Astrocyte (in vitro differentiated cells and primary cell): ENCODE data around the gene HECA. TPM values are rescaled to one million over a fixed set of nuclear protein-coding genes. Genes with fewer than 3 reads are reported as not detected.

ENCODE experiments used
- DNase-seq: peaks from one replicate; pipeline ENCODE4 v3.0.0-alpha.2; 2010; ENCODE audit warnings: low read depth
- FAIRE-seq: peaks from 2 replicates; lab custom pipeline; 2011; peaks lifted over from hg19 to GRCh38; lab: Jason Lieb, UNC
- H2AFZ ChIP-seq: 2 replicates; pipeline ENCODE4 v1.6.0; 2012; ENCODE audit warnings: low read depth, low read length, inconsistent platforms
- H3K27ac ChIP-seq: 2 replicates; pipeline ENCODE4 v1.5.1; 2011; ENCODE audit warnings: low read depth, low read length, inconsistent platforms
- H3K27me3 ChIP-seq: 2 replicates; pipeline ENCODE4 v1.6.0; 2011; ENCODE audit warnings: low read length, inconsistent platforms; ENCODE audit not compliant: insufficient read depth
- H3K36me3 ChIP-seq: 2 replicates; pipeline ENCODE4 v1.5.1; 2011; ENCODE audit warnings: low read length, inconsistent platforms; ENCODE audit not compliant: insufficient read depth
- H3K4me1 ChIP-seq: 2 replicates; pipeline ENCODE4 v1.5.1; 2011; ENCODE audit warnings: low read length, inconsistent platforms; ENCODE audit not compliant: insufficient read depth
- H3K4me2 ChIP-seq: 2 replicates; pipeline ENCODE4 v1.6.0; 2012; ENCODE audit warnings: low read length, inconsistent platforms
- H3K4me3 ChIP-seq: 2 replicates; pipeline ENCODE4 v1.5.1; 2011; ENCODE audit warnings: low read depth, mild to moderate bottlenecking, low read length, inconsistent platforms; ENCODE audit not compliant: insufficient read depth
- H3K79me2 ChIP-seq: 2 replicates; pipeline ENCODE4 v1.6.0; 2012; ENCODE audit warnings: mild to moderate bottlenecking, low read length, inconsistent platforms; ENCODE audit not compliant: insufficient read depth
- H3K9ac ChIP-seq: 2 replicates; pipeline ENCODE4 v1.6.0; 2012; ENCODE audit warnings: mild to moderate bottlenecking, low read length, inconsistent platforms
- H3K9me3 ChIP-seq: 2 replicates; pipeline ENCODE4 v1.5.1; 2012; ENCODE audit warnings: low read depth, mild to moderate bottlenecking, low read length, inconsistent platforms; ENCODE audit not compliant: insufficient read depth
- H4K20me1 ChIP-seq: 2 replicates; pipeline ENCODE4 v1.6.0; 2012; ENCODE audit warnings: low read length, inconsistent platforms; ENCODE audit not compliant: insufficient read depth
- H3K27ac Mint-ChIP-seq: one replicate; pipeline ENCODE4 v1.8.0; 2021; ENCODE audit warnings: mild to moderate bottlenecking, mixed read lengths; ENCODE audit not compliant: unreplicated experiment
- H3K27me3 Mint-ChIP-seq: one replicate; pipeline ENCODE4 v1.8.0; 2021; ENCODE audit warnings: low read depth, mixed read lengths; ENCODE audit not compliant: unreplicated experiment
- H3K36me3 Mint-ChIP-seq: one replicate; pipeline ENCODE4 v1.8.0; 2021; ENCODE audit warnings: low read depth, mixed read lengths; ENCODE audit not compliant: unreplicated experiment
- H3K4me1 Mint-ChIP-seq: one replicate; pipeline ENCODE4 v1.8.0; 2021; ENCODE audit warnings: low read depth, mixed read lengths; ENCODE audit not compliant: unreplicated experiment
- H3K4me3 Mint-ChIP-seq: one replicate; pipeline ENCODE4 v1.8.0; 2021; ENCODE audit warnings: mild to moderate bottlenecking, moderate library complexity, mixed read lengths; ENCODE audit not compliant: unreplicated experiment
- H3K9me3 Mint-ChIP-seq: one replicate; pipeline ENCODE4 v1.8.0; 2021; ENCODE audit warnings: mild to moderate bottlenecking, mixed read lengths; ENCODE audit not compliant: unreplicated experiment
- CTCF ChIP-seq: IDR thresholded peaks from 2 replicates; pipeline ENCODE4 v1.5.1; 2011; ENCODE audit warnings: low read depth, mild to moderate bottlenecking, inconsistent platforms, low read length, moderate library complexity; ENCODE audit not compliant: insufficient read depth
- EZH2 ChIP-seq: IDR thresholded peaks from 2 replicates; pipeline ENCODE4 v1.6.1; 2012; ENCODE audit warnings: mild to moderate bottlenecking, low read length, inconsistent platforms; ENCODE audit not compliant: insufficient read depth
- total RNA-seq: library from RNA; stranded (reverse); gene quantifications from 2 replicates; pipeline ENCODE4 v1.2.1, GENCODE V29; 2021

HECA gene
- total RNA-seq, 1 donor from 2014 or later = 11.1 TPM

- Mint-ChIP-seq H3K9me3 (peaks cover 2% of the 10 kb centered on the region), H3K4me1 (peaks cover 7% of the 10 kb centered on the region), H3K4me3 (no peak overlapping the region), H3K36me3 (peaks cover 14% of the 10 kb centered on the region), H3K27ac (no peak overlapping the region), H3K27me3 (no peaks in the 10 kb centered on the region)
- H3K36me3 ChIP-seq = no peaks in the 10 kb centered on the region
- no peak for TF ChIP-seq EZH2
- TF ChIP-seq CTCF = no peak
- peaks cover 29% of the 10 kb centered on the region for H4K20me1 ChIP-seq
- no peaks in the 10 kb centered on the region for H3K4me1 ChIP-seq
- peaks cover 6% of the 10 kb centered on the region for H3K79me2 ChIP-seq
- H2AFZ ChIP-seq = no peak overlapping the region
- no peak overlapping the region for H3K9ac ChIP-seq
- no peaks in the 10 kb centered on the region for H3K9me3 ChIP-seq
- FAIRE-seq (no peak), DNase-seq (no peak)
- H3K27me3 ChIP-seq = no peaks in the 10 kb centered on the region
- H3K4me2 ChIP-seq = no peak overlapping the region
- H3K4me3 ChIP-seq = no peak overlapping the region
- no peak overlapping the region for H3K27ac ChIP-seq
Measured at GRCh38 chr6:139166956-139167313, 32.1 kb downstream of the HECA start.

GRCh38 chr6:139172151-139172550, 37.3 kb downstream of the HECA start:
- Histone ChIP-seq H3K27me3 (no peaks in the 10 kb centered on the region), H4K20me1 (peaks cover 11% of the 10 kb centered on the region), H3K27ac (no peak overlapping the region), H3K4me3 (no peak overlapping the region), H3K79me2 (no peaks in the 10 kb centered on the region), H3K9me3 (no peaks in the 10 kb centered on the region), H2AFZ (no peak overlapping the region), H3K4me2 (no peak overlapping the region), H3K9ac (no peak overlapping the region), H3K36me3 (no peaks in the 10 kb centered on the region), H3K4me1 (no peaks in the 10 kb centered on the region)
- TF ChIP-seq EZH2 (no peak), CTCF (no peak)
- Mint-ChIP-seq H3K36me3 (peaks cover 6% of the 10 kb centered on the region), H3K27me3 (no peaks in the 10 kb centered on the region), H3K4me1 (no peaks in the 10 kb centered on the region), H3K27ac (no peak overlapping the region), H3K4me3 (no peak overlapping the region), H3K9me3 (no peaks in the 10 kb centered on the region)
- FAIRE-seq = no peak
- no peak for DNase-seq

GRCh38 chr6:139172567-139172966, 37.7 kb downstream of the HECA start:
- no peak for FAIRE-seq
- no peaks in the 10 kb centered on the region for H3K27me3 Mint-ChIP-seq
- peaks cover 11% of the 10 kb centered on the region for H4K20me1 ChIP-seq
- no peaks in the 10 kb centered on the region for H3K4me1 ChIP-seq
- H3K79me2 ChIP-seq = no peaks in the 10 kb centered on the region
- DNase-seq = no peak
- no peak overlapping the region for H3K4me3 ChIP-seq
- H3K4me1 Mint-ChIP-seq = no peaks in the 10 kb centered on the region
- H3K27ac Mint-ChIP-seq = no peak overlapping the region
- no peak overlapping the region for H2AFZ ChIP-seq
- no peaks in the 10 kb centered on the region for H3K9me3 Mint-ChIP-seq
- peaks cover 5% of the 10 kb centered on the region for H3K36me3 Mint-ChIP-seq
- no peaks in the 10 kb centered on the region for H3K9me3 ChIP-seq
- no peak for TF ChIP-seq EZH2
- TF ChIP-seq CTCF = no peak
- H3K4me2 ChIP-seq = no peak overlapping the region
- no peaks in the 10 kb centered on the region for H3K27me3 ChIP-seq
- no peak overlapping the region for H3K4me3 Mint-ChIP-seq
- no peaks in the 10 kb centered on the region for H3K36me3 ChIP-seq
- no peak overlapping the region for H3K27ac ChIP-seq
- H3K9ac ChIP-seq = no peak overlapping the region
